Effector memory CD4-positive, alpha-beta T cell (primary cell): ENCODE results near the gene MOK.
A peak's percentile ranks its signal among the peaks of the same experiment; 100 is the strongest.
"Not testable (repeated sequence)": the region's sequence is repeated elsewhere in the genome, so short reads cannot be mapped to it uniquely, and the experiment has no call there.

Source experiments
- DNase-seq, 3 donors: peaks; one replicate each; pipeline ENCODE4 v3.0.0-alpha.2; 2020
- H3K27ac ChIP-seq: 2 replicates; pipeline ENCODE4 v1.7.0; 2013; ENCODE audit warnings: mild to moderate bottlenecking, low read length, moderate library complexity; ENCODE audit not compliant: insufficient read depth, poor library complexity, severe bottlenecking
- H3K27me3 ChIP-seq: replicated peaks from 2 replicates; pipeline ENCODE4 v1.7.0; 2013; ENCODE audit warnings: mild to moderate bottlenecking, low read length; ENCODE audit not compliant: insufficient read depth, control insufficient read depth, poor library complexity, severe bottlenecking
- H3K36me3 ChIP-seq: 2 replicates; pipeline ENCODE4 v1.7.0; 2013; ENCODE audit warnings: mild to moderate bottlenecking, low read length, moderate library complexity; ENCODE audit not compliant: control insufficient read depth, insufficient read depth
- H3K4me1 ChIP-seq: 2 replicates; pipeline ENCODE4 v1.7.0; 2013; ENCODE audit warnings: low read length, mild to moderate bottlenecking; ENCODE audit not compliant: control insufficient read depth, insufficient read depth, poor library complexity, severe bottlenecking
- H3K4me3 ChIP-seq: 2 replicates; pipeline ENCODE4 v1.7.0; 2013; ENCODE audit warnings: low read length, low read depth, mild to moderate bottlenecking; ENCODE audit not compliant: insufficient read depth, poor library complexity, severe bottlenecking
- H3K9me3 ChIP-seq: 2 replicates; pipeline ENCODE4 v1.7.0; 2013; ENCODE audit warnings: mild to moderate bottlenecking, low read length, moderate library complexity; ENCODE audit not compliant: control insufficient read depth

The MOK gene

DNA sequence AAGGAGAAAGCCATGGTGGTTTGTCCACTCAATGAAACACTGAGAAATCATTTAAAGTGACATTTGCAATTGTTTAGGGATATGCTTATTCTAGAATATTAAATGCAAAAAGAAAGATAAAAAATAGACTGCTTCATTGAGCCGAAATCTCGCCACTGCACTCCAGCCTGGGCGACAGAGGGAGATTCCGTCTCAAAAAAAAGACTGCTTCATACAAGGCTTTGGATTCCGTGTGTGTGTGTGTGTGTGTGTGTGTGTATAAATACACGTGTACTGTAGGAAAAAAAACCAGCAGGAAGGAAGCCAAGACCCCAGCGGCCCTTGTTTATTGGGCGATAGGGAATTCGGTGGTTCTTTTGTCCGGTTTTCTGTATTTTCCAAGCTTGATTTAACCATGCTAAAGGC is 11.4 kb upstream of the MOK start:
- Histone ChIP-seq H3K4me1 (peaks cover 41% of the 10 kb centered on the region), H3K27ac (peak overlapping the region; percentile 58), H3K36me3 (no peaks in the 10 kb centered on the region), H3K4me3 (peak overlapping the region; percentile 52), H3K9me3 (no peaks in the 10 kb centered on the region), H3K27me3 (no peaks in the 10 kb centered on the region)
- peak in 1 of 3 donors; percentile 27 for DNase-seq

- no peaks in the 10 kb centered on the region for H3K9me3 ChIP-seq
- peaks cover 32% of the 10 kb centered on the region for H3K4me1 ChIP-seq
- no peaks in the 10 kb centered on the region for H3K27me3 ChIP-seq
- no peaks in the 10 kb centered on the region for H3K36me3 ChIP-seq
- no peak overlapping the region for H3K27ac ChIP-seq
- H3K4me3 ChIP-seq, result no peak overlapping the region
- DNase-seq, result no peak
Observed at GRCh38 chr14:102315121-102315520, 10.2 kb upstream of the MOK start.

DNA sequence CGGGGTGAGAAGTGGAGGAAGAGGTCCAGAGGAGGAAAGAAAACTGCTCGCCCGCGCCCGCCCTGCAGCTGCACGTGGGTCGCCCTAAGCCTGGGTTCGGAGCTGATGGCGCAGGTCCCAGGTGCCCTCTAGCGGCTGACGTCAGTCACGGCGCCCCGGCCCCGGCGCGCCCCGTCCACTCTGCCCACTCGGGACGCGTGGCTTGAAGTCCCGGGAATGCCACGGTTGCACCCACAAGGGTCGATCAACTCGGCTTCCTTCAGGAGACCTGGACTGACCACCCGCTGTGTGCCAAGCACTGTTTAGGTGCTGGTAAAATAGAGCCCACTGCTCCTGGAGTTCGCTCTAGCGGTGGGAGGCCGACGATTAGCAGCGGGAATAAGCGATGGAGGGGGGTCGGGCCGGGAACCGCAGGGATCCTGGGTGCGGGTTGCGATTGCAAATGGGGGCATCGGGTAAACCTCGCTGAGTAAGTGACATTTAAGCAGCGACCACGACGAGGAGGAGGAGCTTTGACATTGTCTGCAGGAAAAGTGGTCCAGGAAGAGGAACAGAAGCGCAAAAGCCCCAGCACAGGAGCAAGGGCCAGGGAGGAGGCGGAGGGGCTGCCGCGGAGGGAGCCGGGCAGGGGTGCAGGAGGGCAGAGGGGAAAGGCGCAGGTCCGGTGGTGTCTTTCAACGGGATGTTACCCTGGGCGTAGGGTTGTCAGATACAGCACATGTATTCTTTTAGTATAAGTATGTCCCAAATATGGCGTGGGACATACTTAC is 9.5 kb upstream of the MOK start:
- Histone ChIP-seq H3K9me3 (no peaks in the 10 kb centered on the region), H3K4me1 (peaks cover 30% of the 10 kb centered on the region), H3K4me3 (peak overlapping the region; percentile 65), H3K27ac (no peak overlapping the region), H3K36me3 (no peaks in the 10 kb centered on the region), H3K27me3 (no peaks in the 10 kb centered on the region)
- peak; percentile 61 to 69 (median 63) for DNase-seq

- no peaks in the 10 kb centered on the region for H3K9me3 ChIP-seq
- DNase-seq, result no peak
- no peaks in the 10 kb centered on the region for H3K27me3 ChIP-seq
- no peaks in the 10 kb centered on the region for H3K4me1 ChIP-seq
- no peak overlapping the region for H3K4me3 ChIP-seq
- no peaks in the 10 kb centered on the region for H3K36me3 ChIP-seq
- no peak overlapping the region for H3K27ac ChIP-seq
Observed at GRCh38 chr14:102303664-102304063, 1.3 kb downstream of the MOK start.

GRCh38 chr14:102298303-102299070 is 6.5 kb downstream of the MOK start:
- DNase-seq, H3K27ac ChIP-seq, H3K4me3 ChIP-seq, H3K9me3 ChIP-seq, H3K4me1 ChIP-seq, H3K36me3 ChIP-seq, H3K27me3 ChIP-seq: not testable (repeated sequence)

GRCh38 chr14:102297436-102298170 is 7.4 kb downstream of the MOK start:
- H3K27ac ChIP-seq, result no peak overlapping the region
- H3K27me3 ChIP-seq, result no peaks in the 10 kb centered on the region
- no peak for DNase-seq
- no peaks in the 10 kb centered on the region for H3K9me3 ChIP-seq
- H3K4me3 ChIP-seq, result no peak overlapping the region
- H3K36me3 ChIP-seq, result no peaks in the 10 kb centered on the region
- H3K4me1 ChIP-seq, result no peaks in the 10 kb centered on the region

GRCh38 chr14:102295270-102295669 is 9.7 kb downstream of the MOK start:
- H3K4me3 ChIP-seq, result no peak overlapping the region
- no peak for DNase-seq
- no peaks in the 10 kb centered on the region for H3K9me3 ChIP-seq
- no peaks in the 10 kb centered on the region for H3K4me1 ChIP-seq
- no peak overlapping the region for H3K27ac ChIP-seq
- no peaks in the 10 kb centered on the region for H3K36me3 ChIP-seq
- no peaks in the 10 kb centered on the region for H3K27me3 ChIP-seq

DNA sequence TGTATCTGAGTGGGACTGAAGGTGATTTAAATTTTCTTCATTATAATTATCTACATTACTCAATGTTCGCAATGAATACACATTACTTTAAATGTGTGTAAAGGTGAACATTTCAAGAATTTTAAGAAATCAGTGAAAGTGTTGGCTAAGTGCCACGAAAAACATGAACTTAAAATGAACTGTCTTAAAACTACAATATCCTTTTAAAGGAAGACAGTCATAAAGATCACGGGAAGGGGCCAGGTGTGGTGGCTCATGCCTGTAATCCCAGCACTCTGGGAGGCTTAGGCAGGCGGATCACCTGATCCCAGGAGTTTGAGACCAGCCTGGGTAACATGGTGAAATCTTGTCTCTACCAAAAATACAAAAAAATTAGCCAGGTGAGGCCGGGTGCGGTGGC is 11.2 kb downstream of the MOK start:
- H3K27ac ChIP-seq, result no peak overlapping the region
- DNase-seq, result no peak
- H3K36me3 ChIP-seq, result no peaks in the 10 kb centered on the region
- H3K9me3 ChIP-seq, result no peaks in the 10 kb centered on the region
- no peak overlapping the region for H3K4me3 ChIP-seq
- no peaks in the 10 kb centered on the region for H3K27me3 ChIP-seq
- H3K4me1 ChIP-seq, result no peaks in the 10 kb centered on the region

DNA sequence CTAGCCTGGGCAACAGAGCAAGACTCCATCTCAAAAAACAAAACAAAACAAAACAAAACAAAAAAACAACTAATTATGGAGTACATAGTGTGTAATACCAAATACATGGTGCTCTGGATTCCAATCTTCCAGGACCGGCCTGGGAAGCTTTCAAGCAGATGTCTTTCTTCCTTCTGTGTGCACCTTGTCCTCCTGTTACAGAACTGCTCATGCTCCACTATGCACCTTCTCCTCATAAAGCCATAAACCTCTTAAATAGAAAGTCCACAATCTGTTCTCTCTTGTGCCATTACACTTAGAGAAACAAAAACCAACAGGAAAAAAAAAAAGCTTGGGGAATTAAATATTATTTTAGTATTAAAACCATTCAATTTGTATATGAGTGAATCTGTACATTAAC is 12.5 kb downstream of the MOK start:
- Histone ChIP-seq H3K4me1 (no peaks in the 10 kb centered on the region), H3K9me3 (no peaks in the 10 kb centered on the region), H3K4me3 (no peak overlapping the region), H3K27ac (no peak overlapping the region), H3K27me3 (no peaks in the 10 kb centered on the region), H3K36me3 (no peaks in the 10 kb centered on the region)
- DNase-seq, result no peak

DNA sequence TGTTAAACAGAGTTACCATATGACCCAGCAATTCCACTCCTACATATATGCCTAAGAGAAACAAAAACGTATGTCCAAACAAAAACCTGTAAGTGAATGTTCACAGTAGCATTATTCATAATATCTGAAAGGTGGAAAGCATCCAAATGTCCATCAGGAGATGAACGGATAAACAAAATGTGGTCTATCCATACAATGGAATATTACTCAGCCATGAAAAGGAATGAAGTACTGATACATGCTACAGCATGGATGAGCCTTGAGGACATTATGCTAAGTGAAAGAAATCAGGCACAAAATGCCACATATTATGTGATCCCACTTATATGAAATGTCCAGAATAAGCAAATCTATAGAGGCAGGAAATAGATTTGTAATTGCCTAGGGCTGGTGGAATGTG is 16.8 kb downstream of the MOK start:
- no peaks in the 10 kb centered on the region for H3K4me1 ChIP-seq
- no peaks in the 10 kb centered on the region for H3K27me3 ChIP-seq
- no peak overlapping the region for H3K4me3 ChIP-seq
- H3K27ac ChIP-seq, result no peak overlapping the region
- H3K9me3 ChIP-seq, result no peaks in the 10 kb centered on the region
- DNase-seq, result no peak
- H3K36me3 ChIP-seq, result no peaks in the 10 kb centered on the region
